ENCODE measurements around the gene CACHD1. TPM values are rescaled to one million over a fixed set of nuclear protein-coding genes. Genes with fewer than 3 reads are reported as not detected.

CACHD1 gene
- total and polyA plus RNA-seq, 2 donors (not counting 1 experiment from before 2014, with no cell fraction given), result 2.9 to 5.4 TPM

- no peak overlapping the region for H3K9ac ChIP-seq (ENCODE audit: insufficient read depth, low read length)
Observed at GRCh38 chr1:64693406-64693805, 223.5 kb downstream of the CACHD1 start.

DNA sequence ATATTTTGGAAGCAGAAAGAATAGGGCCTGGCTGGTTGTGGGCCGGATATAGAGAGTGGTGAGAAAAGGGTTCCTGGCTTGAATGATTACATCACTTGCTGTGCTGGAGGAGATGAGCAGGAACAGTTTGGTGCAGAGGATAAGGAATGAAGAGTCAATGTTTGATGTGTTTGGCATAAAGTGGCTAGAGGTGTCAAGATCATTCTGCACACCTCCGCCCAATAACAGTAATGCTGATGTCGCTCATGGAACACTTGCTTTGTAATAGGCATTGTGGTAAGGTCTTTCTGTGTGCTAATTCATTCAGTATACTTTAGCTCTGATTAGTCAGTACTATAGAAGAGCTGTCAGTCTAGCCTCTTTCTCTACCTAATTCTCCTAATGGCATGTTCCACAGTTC is 226.9 kb downstream of the CACHD1 start:
- no peak overlapping the region for H3K9ac ChIP-seq (ENCODE audit: insufficient read depth, low read length)
- H3K4me2 ChIP-seq (ENCODE audit: extremely low read depth, insufficient read depth, low read length), result no peak overlapping the region
- no peaks in the 10 kb centered on the region for H4K20me1 ChIP-seq (ENCODE audit: control insufficient read depth, extremely low read depth, insufficient read depth, low read length)
- H3K79me2 ChIP-seq (ENCODE audit: control insufficient read depth, insufficient read depth, low read length), result no peaks in the 10 kb centered on the region
- H3K9me3 ChIP-seq (ENCODE audit: control insufficient read depth, insufficient read depth, low read depth, low read length), result no peaks in the 10 kb centered on the region
- H3K4me1 ChIP-seq (ENCODE audit: control insufficient read depth, extremely low read depth, insufficient read depth, low read length), result no peaks in the 10 kb centered on the region
- H3K36me3 ChIP-seq (ENCODE audit: control insufficient read depth, insufficient read depth, low read length), result no peaks in the 10 kb centered on the region
- H3K27me3 ChIP-seq (ENCODE audit: control insufficient read depth, insufficient read depth, low read length), result no peaks in the 10 kb centered on the region
- no peak overlapping the region for H2AFZ ChIP-seq (ENCODE audit: low read length)
- no peak overlapping the region for H3K27ac ChIP-seq (ENCODE audit: insufficient read depth, low read length)
- DNase-seq (ENCODE audit: low read depth in 2 of 2), result no peak
- TF ChIP-seq EZH2 (IDR thresholded peaks at IDR 0.05; ENCODE audit: low read length, missing control alignments), result no peak
- TF ChIP-seq, protein P1, sequence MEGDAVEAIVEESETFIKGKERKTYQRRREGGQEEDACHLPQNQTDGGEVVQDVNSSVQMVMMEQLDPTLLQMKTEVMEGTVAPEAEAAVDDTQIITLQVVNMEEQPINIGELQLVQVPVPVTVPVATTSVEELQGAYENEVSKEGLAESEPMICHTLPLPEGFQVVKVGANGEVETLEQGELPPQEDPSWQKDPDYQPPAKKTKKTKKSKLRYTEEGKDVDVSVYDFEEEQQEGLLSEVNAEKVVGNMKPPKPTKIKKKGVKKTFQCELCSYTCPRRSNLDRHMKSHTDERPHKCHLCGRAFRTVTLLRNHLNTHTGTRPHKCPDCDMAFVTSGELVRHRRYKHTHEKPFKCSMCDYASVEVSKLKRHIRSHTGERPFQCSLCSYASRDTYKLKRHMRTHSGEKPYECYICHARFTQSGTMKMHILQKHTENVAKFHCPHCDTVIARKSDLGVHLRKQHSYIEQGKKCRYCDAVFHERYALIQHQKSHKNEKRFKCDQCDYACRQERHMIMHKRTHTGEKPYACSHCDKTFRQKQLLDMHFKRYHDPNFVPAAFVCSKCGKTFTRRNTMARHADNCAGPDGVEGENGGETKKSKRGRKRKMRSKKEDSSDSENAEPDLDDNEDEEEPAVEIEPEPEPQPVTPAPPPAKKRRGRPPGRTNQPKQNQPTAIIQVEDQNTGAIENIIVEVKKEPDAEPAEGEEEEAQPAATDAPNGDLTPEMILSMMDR (conservative IDR thresholded peaks at IDR 0.05 in 1 of 2, IDR thresholded peaks at IDR 0.05 in 1 of 2; ENCODE audit: low read depth in 1 of 2, low read length in 2 of 2), result no peak
- H3K4me3 ChIP-seq (replicated peaks in 1 of 4; ENCODE audit: control extremely low read depth in 1 of 4, insufficient read depth in 1 of 4, low read depth in 3 of 4, low read length in 4 of 4), result no peak overlapping the region

More at GRCh38 chr1:64693406-64693805, 223.5 kb downstream of the CACHD1 start:
- no peak overlapping the region for H3K4me2 ChIP-seq (ENCODE audit: extremely low read depth, insufficient read depth, low read length)
- H3K79me2 ChIP-seq (ENCODE audit: control insufficient read depth, insufficient read depth, low read length), result no peaks in the 10 kb centered on the region
- H3K9me3 ChIP-seq (ENCODE audit: control insufficient read depth, insufficient read depth, low read depth, low read length), result no peaks in the 10 kb centered on the region
- no peak overlapping the region for H3K4me3 ChIP-seq (replicated peaks in 1 of 4; ENCODE audit: control extremely low read depth in 1 of 4, insufficient read depth in 1 of 4, low read depth in 3 of 4, low read length in 4 of 4)
- no peak overlapping the region for H2AFZ ChIP-seq (ENCODE audit: low read length)
- DNase-seq (ENCODE audit: low read depth in 2 of 2), result no peak
- no peak overlapping the region for H3K27ac ChIP-seq (ENCODE audit: insufficient read depth, low read length)
- no peaks in the 10 kb centered on the region for H3K27me3 ChIP-seq (ENCODE audit: control insufficient read depth, insufficient read depth, low read length)
- H3K36me3 ChIP-seq (ENCODE audit: control insufficient read depth, insufficient read depth, low read length), result no peaks in the 10 kb centered on the region
- no peaks in the 10 kb centered on the region for H4K20me1 ChIP-seq (ENCODE audit: control insufficient read depth, extremely low read depth, insufficient read depth, low read length)
- TF ChIP-seq, protein P1 (conservative IDR thresholded peaks at IDR 0.05 in 1 of 2, IDR thresholded peaks at IDR 0.05 in 1 of 2; ENCODE audit: low read depth in 1 of 2, low read length in 2 of 2), result no peak
- no peak for TF ChIP-seq EZH2 (IDR thresholded peaks at IDR 0.05; ENCODE audit: low read length, missing control alignments)
- peaks cover 3% of the 10 kb centered on the region for H3K4me1 ChIP-seq (ENCODE audit: control insufficient read depth, extremely low read depth, insufficient read depth, low read length)

DNA sequence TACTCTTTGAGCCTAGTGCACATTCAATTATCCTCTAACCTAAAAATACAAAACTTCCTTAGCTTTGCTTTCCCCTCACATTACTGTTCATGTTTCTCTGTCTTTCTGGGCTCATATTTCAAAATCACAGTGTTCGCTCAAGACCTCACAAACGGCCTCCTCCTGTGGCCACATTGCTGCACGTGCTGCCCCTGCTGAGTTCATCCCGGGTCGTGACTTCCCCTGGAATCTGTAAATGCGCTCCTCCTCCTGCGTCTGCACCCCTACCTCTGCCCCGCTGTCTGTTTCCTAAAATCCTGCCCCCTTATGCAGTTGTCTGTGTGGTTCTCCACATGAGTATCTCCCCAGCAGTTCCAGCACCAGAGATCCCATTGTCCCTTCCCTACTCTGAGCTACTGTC is 229.4 kb downstream of the CACHD1 start:
- no peaks in the 10 kb centered on the region for H3K79me2 ChIP-seq (ENCODE audit: control insufficient read depth, insufficient read depth, low read length)
- DNase-seq (ENCODE audit: low read depth in 2 of 2), result no peak
- no peak overlapping the region for H3K27ac ChIP-seq (ENCODE audit: insufficient read depth, low read length)
- no peak overlapping the region for H3K4me3 ChIP-seq (replicated peaks in 1 of 4; ENCODE audit: control extremely low read depth in 1 of 4, insufficient read depth in 1 of 4, low read depth in 3 of 4, low read length in 4 of 4)
- H3K4me2 ChIP-seq (ENCODE audit: extremely low read depth, insufficient read depth, low read length), result no peak overlapping the region
- no peaks in the 10 kb centered on the region for H3K4me1 ChIP-seq (ENCODE audit: control insufficient read depth, extremely low read depth, insufficient read depth, low read length)
- no peaks in the 10 kb centered on the region for H3K27me3 ChIP-seq (ENCODE audit: control insufficient read depth, insufficient read depth, low read length)
- H2AFZ ChIP-seq (ENCODE audit: low read length), result no peak overlapping the region
- H4K20me1 ChIP-seq (ENCODE audit: control insufficient read depth, extremely low read depth, insufficient read depth, low read length), result no peaks in the 10 kb centered on the region
- no peaks in the 10 kb centered on the region for H3K36me3 ChIP-seq (ENCODE audit: control insufficient read depth, insufficient read depth, low read length)
- TF ChIP-seq, protein P1 (conservative IDR thresholded peaks at IDR 0.05 in 1 of 2, IDR thresholded peaks at IDR 0.05 in 1 of 2; ENCODE audit: low read depth in 1 of 2, low read length in 2 of 2), result no peak
- no peak for TF ChIP-seq EZH2 (IDR thresholded peaks at IDR 0.05; ENCODE audit: low read length, missing control alignments)
- H3K9me3 ChIP-seq (ENCODE audit: control insufficient read depth, insufficient read depth, low read depth, low read length), result no peaks in the 10 kb centered on the region
- no peak overlapping the region for H3K9ac ChIP-seq (ENCODE audit: insufficient read depth, low read length)
